Activated naive CD4-positive, alpha-beta T cell treated with anti-CD3 and anti-CD28 coated beads for 36 hours (primary cell): ENCODE measurements around the gene C17orf113. TPM values are rescaled to one million over a fixed set of nuclear protein-coding genes. Genes with fewer than 3 reads are reported as not detected.
"Not testable (repeated sequence)": the region's sequence is repeated elsewhere in the genome, so short reads cannot be mapped to it uniquely, and the experiment has no call there.

Experiments
- CTCF ChIA-PET: fragments of 350-600 bp; sonication (Branson Sonifier 250); formaldehyde crosslinking; loops from one replicate; lab custom pipeline; 2021; ENCODE audit warnings: antibody characterized with exemption; lab: Charles Lee
- DNase-seq: peaks from one replicate; pipeline ENCODE4 v3.0.0-alpha.2; 2020
- H3K27ac Mint-ChIP-seq: one replicate; pipeline ENCODE4 v1.8.0; 2021; ENCODE audit warnings: mild to moderate bottlenecking, mixed read lengths
- H3K27me3 Mint-ChIP-seq: one replicate; pipeline ENCODE4 v1.8.0; 2021; ENCODE audit warnings: low read depth, mixed read lengths
- H3K36me3 Mint-ChIP-seq: one replicate; pipeline ENCODE4 v1.8.0; 2021; ENCODE audit warnings: low read depth, mixed read lengths
- H3K4me1 Mint-ChIP-seq: one replicate; pipeline ENCODE4 v1.8.0; 2021; ENCODE audit warnings: low read depth, mixed read lengths
- H3K4me3 Mint-ChIP-seq: one replicate; pipeline ENCODE4 v1.8.0; 2021; ENCODE audit warnings: mild to moderate bottlenecking, moderate library complexity, mixed read lengths
- H3K9me3 Mint-ChIP-seq: one replicate; pipeline ENCODE4 v1.8.0; 2021; ENCODE audit warnings: mixed read lengths
- intact Hi-C: fragments of 100-400 bp; cut with micrococcal nuclease; formaldehyde crosslinking; loops from one replicate; pipeline ENCODE4 v1.15.1; 2023
- total RNA-seq, 2 experiments: library from RNA; stranded (reverse); gene quantifications; one replicate each; pipeline ENCODE4 v1.2.3, GENCODE V29; 2021

The C17orf113 gene
- total RNA-seq, 2 experiments from 2014 or later, result 0.20 to 0.31 TPM

DNA sequence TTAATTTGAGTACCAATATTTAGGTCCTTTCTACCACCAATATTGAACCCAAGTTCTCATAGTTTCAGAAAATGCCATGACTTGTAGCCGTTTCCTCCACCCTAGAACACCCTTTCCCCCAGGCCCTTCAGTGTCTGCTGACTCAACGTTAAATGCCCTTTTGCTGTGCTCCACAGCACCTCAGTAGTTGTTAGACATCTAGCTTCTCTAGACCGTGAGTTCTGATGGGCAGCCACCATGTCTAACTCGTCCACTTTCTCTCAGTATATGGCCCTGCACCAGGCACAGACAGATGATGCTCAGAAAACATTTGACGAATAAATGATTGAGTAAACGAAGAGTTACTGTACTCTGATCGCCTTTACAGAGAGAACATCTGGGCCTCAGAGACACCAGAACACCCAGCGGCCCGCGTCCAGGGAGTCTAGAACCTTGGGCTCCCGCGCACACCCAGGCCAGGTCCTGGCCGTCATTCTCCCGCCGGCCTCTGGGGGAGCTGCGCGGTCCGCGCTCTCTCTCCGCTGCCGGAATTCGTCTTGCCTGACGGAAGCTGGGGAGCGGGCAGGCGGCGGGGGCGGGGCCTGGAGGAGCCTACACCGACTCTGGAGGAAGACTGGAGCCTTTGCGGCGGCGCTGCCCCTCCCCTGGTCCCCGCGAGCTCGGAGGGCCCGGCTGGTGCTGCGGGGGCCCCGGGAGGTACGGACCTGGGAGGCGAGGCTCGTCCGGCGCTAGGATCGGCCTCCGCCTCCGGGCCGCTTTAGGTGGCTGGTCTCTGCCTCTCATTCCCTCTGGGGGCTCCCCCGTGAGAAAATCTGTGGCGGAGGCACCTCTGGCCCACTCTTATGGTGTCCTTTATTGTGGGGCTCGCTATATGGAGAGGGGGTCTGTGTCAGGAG, 30.6 kb downstream of the C17orf113 start, which contains the start of gene NKIRAS2:
Gene NKIRAS2, plus strand, starts transcription at position 582 of the 896 bp plus-strand sequence. CDS start 1,488 bp downstream, outside the sequence.
- H3K36me3 Mint-ChIP-seq, result peaks cover 24% of the 10 kb centered on the region
- no peaks in the 10 kb centered on the region for H3K27me3 Mint-ChIP-seq
- intact Hi-C loops, result loop anchor here (5.0 kb wide), 2 partner anchors 102 to 293 kb away; partner anchors contain the start of gene ACLY
- peak within 1 kb of the TSS; percentile 78 for H3K27ac Mint-ChIP-seq
- H3K4me1 Mint-ChIP-seq, result peaks cover 58% of the 10 kb centered on the region
- H3K9me3 Mint-ChIP-seq, result no peaks in the 10 kb centered on the region
- peak; percentile 96 for DNase-seq
- peak within 1 kb of the TSS; percentile 91 for H3K4me3 Mint-ChIP-seq
- CTCF ChIA-PET, result interaction anchor here (0.9 to 12.7 kb wide), 15 partner anchors 8 to 98 kb away, joined by 3 to 117 read pairs (median 3); partner anchors contain the start of genes CNP, DHX58 and ZNF385C

DNA sequence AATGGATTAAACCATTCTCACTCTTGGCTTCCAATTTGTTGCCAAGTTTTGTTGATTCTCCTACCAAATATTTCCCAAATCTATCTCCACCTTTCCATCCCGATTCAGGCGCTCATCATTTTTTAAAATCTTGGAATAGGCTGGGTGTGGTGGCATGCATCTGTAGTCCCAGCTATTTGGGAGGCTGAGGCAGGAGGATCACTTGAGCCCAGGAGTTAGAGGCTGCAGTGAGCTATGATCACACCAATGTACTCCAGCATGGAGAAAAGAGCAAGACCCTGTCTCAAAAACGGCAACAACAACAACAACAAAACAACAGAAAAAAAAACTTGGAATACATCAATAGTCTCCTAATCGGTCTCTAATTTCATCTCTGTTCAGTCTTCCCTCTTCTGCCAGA, 31.4 kb downstream of the C17orf113 start:
- H3K27ac Mint-ChIP-seq, result no peak overlapping the region
- intact Hi-C loops, result loop anchor here (5.0 kb wide), 2 partner anchors 102 to 293 kb away; partner anchors contain the start of gene ACLY
- H3K27me3 Mint-ChIP-seq, result no peaks in the 10 kb centered on the region
- no peak for DNase-seq
- peaks cover 20% of the 10 kb centered on the region for H3K36me3 Mint-ChIP-seq
- no peaks in the 10 kb centered on the region for H3K9me3 Mint-ChIP-seq
- peaks cover 53% of the 10 kb centered on the region for H3K4me1 Mint-ChIP-seq
- CTCF ChIA-PET, result interaction anchor here (1.0 to 12.7 kb wide), 4 partner anchors 14 to 387 kb away, joined by 3 to 117 read pairs (median 3); partner anchors contain the start of gene CNP
- H3K4me3 Mint-ChIP-seq, result peak overlapping the region; percentile 91

DNA sequence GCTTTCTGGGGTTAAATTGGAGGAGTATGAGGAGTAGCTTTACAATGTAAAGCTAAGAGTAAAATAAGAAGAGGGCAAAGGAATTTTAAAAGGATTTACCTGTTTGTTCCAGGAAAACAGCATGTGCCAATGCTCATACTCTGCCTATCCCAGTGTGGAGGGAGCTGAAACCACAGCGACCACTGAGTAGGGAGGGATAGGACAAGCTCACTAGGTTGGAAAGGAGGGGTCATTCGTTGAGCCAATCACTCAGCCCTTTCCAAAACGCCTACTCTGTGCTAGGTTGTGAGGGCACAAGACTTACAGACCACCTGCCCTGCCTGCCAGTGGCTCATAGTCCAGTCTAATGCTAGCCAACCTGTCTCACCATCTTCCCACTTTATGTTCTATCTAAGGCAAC, 32.1 kb downstream of the C17orf113 start:
- CTCF ChIA-PET, result interaction anchor here (0.6 to 12.7 kb wide), 16 partner anchors 8 to 581 kb away, joined by 3 to 117 read pairs (median 4); partner anchors contain the start of genes CNP, KCNH4 and ODAD4
- peak overlapping the region; percentile 91 for H3K4me3 Mint-ChIP-seq
- H3K27me3 Mint-ChIP-seq, result no peaks in the 10 kb centered on the region
- H3K9me3 Mint-ChIP-seq, result no peaks in the 10 kb centered on the region
- intact Hi-C loops, result loop anchor here (5.0 kb wide), 2 partner anchors 101 to 294 kb away; partner anchors contain the start of gene ACLY
- H3K36me3 Mint-ChIP-seq, result peaks cover 17% of the 10 kb centered on the region
- peak overlapping the region; percentile 96 for H3K27ac Mint-ChIP-seq
- DNase-seq, result no peak
- peaks cover 55% of the 10 kb centered on the region for H3K4me1 Mint-ChIP-seq

DNA sequence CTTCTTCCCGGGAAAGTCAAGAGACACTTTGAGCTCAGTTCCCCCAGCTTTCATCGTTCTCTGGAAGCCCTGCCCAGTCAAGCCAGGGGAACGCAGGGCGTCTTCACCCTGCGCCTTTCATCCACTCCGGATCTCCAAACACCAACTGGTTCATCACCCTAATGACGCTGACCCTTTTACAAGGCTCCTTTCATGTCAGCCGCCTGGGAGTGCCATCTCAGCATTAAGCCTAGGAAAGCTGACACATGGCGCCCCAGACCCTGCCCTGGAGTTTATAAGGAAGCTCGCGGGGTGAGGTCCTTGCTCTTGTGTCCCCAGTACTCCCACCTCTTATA, 32.6 kb downstream of the C17orf113 start:
- DNase-seq, result peak; percentile 60
- H3K9me3 Mint-ChIP-seq, result no peaks in the 10 kb centered on the region
- peak overlapping the region; percentile 96 for H3K27ac Mint-ChIP-seq
- peaks cover 60% of the 10 kb centered on the region for H3K4me1 Mint-ChIP-seq
- H3K27me3 Mint-ChIP-seq, result no peaks in the 10 kb centered on the region
- CTCF ChIA-PET, result interaction anchor here (0.5 to 12.7 kb wide), 15 partner anchors 8 to 561 kb away, joined by 3 to 117 read pairs (median 4); partner anchors contain the start of genes CNP and ODAD4
- peaks cover 17% of the 10 kb centered on the region for H3K36me3 Mint-ChIP-seq
- intact Hi-C loops, result loop anchor here (1.0 to 5.0 kb wide), 6 partner anchors 31 to 294 kb away; partner anchors contain the start of genes ACLY, CNP, DHX58 and KLHL11
- peak overlapping the region; percentile 91 for H3K4me3 Mint-ChIP-seq

DNA sequence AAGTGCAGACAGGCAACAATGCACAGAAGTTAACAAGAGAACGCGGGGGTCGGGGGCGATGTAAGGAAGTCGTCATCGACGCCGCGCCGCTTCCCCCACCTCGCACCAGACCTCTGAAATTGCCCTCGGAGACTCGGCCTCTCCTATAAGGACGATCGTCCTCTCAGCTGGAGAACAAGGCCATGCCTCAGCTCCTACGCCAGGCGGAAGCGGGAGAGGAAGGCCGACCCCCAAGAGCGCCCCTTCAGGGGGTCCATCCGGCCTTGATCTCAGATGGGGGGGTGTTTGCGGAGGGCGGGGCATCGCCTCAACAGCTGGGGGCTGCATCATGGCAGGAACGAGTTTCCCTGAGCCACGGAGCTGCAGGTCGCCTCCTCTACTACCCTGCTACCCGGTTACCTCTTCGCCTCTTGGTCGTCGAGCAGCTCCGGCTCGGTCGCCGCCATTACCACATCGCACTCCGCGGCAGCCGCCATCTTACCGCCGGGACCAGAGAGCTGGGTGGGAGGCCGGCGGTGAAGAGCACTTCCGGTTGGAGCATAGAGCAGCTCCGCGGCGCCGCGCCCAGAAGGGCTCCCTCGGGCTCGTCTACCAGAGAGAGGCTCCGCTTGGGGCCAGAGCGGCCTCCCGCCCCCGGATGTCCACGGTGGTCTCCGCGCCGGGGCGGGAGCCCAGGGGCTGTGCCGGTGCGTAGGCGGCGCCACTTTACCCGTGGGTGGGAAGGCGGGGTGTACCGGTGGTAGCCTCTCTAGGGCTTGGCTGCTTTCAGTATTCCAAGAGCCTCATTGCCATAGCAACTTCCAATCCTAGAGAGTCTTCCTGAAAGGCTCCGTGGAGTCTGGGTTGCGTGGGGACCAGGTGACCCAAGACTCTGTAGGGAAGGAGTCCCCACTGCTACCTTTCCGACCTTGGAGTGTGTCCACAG, 33.2 kb downstream of the C17orf113 start, which contains the start of gene DNAJC7:
Gene DNAJC7, minus strand, starts transcription at position 499 of the 925 bp plus-strand sequence. Its CDS starts 23 bp downstream, at position 476.
- intact Hi-C loops, result loop anchor here (1.0 to 5.0 kb wide), 6 partner anchors 30 to 295 kb away; partner anchors contain the start of genes ACLY, CNP, DHX58 and KLHL11
- H3K4me1 Mint-ChIP-seq, result peaks cover 65% of the 10 kb centered on the region
- no peaks in the 10 kb centered on the region for H3K27me3 Mint-ChIP-seq
- peak; percentile 91 for DNase-seq
- H3K27ac Mint-ChIP-seq, result peak within 1 kb of the TSS; percentile 96
- CTCF ChIA-PET, result interaction anchor here (0.5 to 12.7 kb wide), 14 partner anchors 9 to 561 kb away, joined by 3 to 117 read pairs (median 4); partner anchors contain the start of genes CNP and ODAD4
- H3K9me3 Mint-ChIP-seq, result no peaks in the 10 kb centered on the region
- peaks cover 15% of the 10 kb centered on the region for H3K36me3 Mint-ChIP-seq
- H3K4me3 Mint-ChIP-seq, result peak within 1 kb of the TSS; percentile 91

DNA sequence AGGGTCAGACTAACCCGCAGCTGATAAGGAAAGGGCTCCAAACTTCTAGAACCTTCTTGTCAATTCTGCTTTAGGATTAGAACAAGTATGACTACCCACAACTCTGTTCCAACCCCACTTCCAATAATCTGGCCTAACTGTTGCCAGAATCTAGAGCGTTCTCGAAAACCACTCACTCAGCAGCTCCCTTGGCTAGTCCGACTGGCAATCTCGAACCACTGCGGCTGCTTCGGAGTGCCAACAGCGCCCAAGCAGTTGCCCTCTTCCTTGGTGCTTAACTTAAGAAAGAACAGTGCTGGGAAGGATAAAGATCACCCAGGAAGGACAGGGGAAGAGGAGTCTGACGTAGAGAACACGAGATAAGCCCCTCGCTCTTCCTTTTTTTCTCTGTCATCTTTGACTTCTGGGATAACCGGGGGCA, 34.0 kb downstream of the C17orf113 start:
- Mint-ChIP-seq H3K27me3 (no peaks in the 10 kb centered on the region), H3K36me3 (peaks cover 15% of the 10 kb centered on the region), H3K9me3 (no peaks in the 10 kb centered on the region), H3K27ac (peak overlapping the region; percentile 96), H3K4me3 (peak overlapping the region; percentile 91), H3K4me1 (peaks cover 68% of the 10 kb centered on the region)
- CTCF ChIA-PET, result interaction anchor here (0.7 to 12.7 kb wide), 3 partner anchors 10 to 52 kb away, joined by 3 to 117 read pairs (median 13); partner anchors contain the start of gene CNP
- peak; percentile 17 for DNase-seq
- intact Hi-C loops, result loop anchor here (2.0 to 5.0 kb wide), 3 partner anchors 30 to 296 kb away; partner anchors contain the start of gene ACLY

DNA sequence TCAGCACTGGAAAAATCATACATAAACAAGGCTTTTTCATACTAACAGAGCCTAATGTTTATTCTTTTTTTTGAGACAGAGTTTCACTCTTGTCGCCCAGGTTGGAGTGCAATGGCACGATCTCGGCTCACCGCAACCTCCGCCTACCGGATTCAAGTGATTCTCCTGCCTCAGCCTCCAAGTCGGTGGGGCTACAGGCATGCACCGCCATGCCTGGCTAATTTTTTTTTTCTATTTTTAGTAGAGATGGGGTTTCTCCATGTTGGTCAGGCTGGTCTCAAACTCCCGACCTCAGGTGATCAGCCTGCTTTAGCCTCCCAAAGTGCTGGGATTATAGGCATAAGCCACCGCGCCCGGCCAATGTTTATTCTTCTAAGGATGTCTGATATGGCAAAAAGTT, 36.7 kb downstream of the C17orf113 start:
- H3K4me3 Mint-ChIP-seq, H3K27me3 Mint-ChIP-seq, H3K9me3 Mint-ChIP-seq, intact Hi-C loops, DNase-seq, H3K27ac Mint-ChIP-seq: not testable (repeated sequence)
- CTCF ChIA-PET, result interaction anchor here (1.7 kb wide), 1 partner anchor 12 kb away, joined by 4 read pairs; no protein-coding TSS in a partner anchor
- Mint-ChIP-seq H3K4me1 (peaks cover 70% of the 10 kb centered on the region), H3K36me3 (peaks cover 20% of the 10 kb centered on the region)

DNA sequence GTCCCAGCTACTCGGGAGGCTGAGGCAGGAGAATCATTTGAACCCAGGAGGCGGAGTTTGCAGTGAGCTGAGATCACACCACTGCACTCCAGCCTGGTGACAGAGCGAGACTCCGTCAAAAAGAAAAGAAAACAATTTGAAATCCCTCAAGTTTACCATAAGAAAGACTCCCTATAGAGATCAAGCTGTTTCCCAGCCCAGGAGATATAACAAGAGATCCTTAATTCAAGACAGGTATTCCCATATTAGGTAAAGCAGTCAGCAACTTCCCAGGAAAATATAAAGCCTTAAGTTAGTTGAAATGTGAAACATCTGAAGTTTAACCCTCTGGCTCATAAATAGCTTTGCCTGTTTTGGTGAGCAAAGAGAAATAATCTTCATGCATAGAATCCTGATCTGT, 38.0 kb downstream of the C17orf113 start:
- H3K27ac Mint-ChIP-seq, H3K27me3 Mint-ChIP-seq, H3K4me3 Mint-ChIP-seq, DNase-seq, intact Hi-C loops, H3K9me3 Mint-ChIP-seq: not testable (repeated sequence)
- Mint-ChIP-seq H3K36me3 (peaks cover 20% of the 10 kb centered on the region), H3K4me1 (peaks cover 61% of the 10 kb centered on the region)
- CTCF ChIA-PET, result interaction anchor here (0.9 to 1.7 kb wide), 3 partner anchors 8 to 49 kb away, joined by 3 to 4 read pairs (median 3); partner anchors contain the start of gene NKIRAS2

DNA sequence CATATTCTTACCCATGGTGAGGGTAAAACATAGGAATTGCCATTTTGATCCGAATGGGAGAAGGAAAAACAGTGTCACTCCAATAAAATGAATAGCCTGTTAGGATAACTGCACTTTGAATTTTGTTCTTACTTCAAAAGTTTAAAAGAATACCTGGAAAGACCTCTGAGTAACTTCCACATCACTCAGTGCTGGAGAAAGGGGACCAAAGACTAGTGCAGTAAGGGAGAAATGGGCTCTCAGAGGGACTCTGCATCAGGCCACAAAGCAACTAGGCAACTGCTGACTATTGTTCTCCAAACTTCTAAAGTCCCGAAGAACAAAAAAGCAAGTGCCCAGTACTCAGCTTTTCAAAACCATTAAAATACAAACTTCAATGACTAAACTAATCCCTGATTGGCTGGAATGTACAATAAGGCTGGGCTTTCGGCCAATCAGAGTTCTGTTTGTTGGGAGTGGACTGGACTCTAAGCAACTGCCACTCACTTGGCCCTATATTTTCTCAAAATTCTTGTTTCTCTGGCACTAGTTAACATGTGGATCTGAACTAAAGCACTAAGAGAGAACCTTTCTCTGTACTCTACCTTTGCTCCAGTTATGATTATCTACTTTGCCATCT, 39.4 kb downstream of the C17orf113 start:
- Mint-ChIP-seq H3K27me3 (no peaks in the 10 kb centered on the region), H3K36me3 (peaks cover 16% of the 10 kb centered on the region), H3K4me1 (peaks cover 61% of the 10 kb centered on the region), H3K27ac (no peak overlapping the region), H3K4me3 (no peak overlapping the region), H3K9me3 (no peaks in the 10 kb centered on the region)
- DNase-seq, result peak; percentile 16
- intact Hi-C loops, result no loop called here
- CTCF ChIA-PET, result interaction anchor here (1.1 kb wide), 1 partner anchor 9 kb away, joined by 3 read pairs; the partner anchor contains the start of gene NKIRAS2

DNA sequence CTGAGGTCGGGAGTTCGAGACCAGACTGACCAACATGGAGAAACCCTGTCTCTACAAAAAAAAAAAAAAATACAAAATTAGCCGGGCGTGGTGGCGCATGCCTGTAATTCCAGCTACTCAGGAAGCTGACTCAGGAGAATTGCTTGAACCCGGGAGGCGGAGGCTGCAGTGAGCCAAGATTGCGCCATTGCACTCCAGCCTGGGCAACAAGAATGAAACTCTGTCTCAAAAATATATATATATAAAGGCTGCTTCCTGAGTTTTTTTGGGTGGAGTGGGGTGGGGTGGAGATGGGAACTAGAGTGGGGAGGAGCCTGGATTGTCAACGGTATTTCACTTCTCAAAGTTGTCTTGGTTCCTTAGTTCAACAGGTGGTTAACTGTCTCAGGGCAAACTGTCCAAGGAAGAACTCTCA, 40.1 kb downstream of the C17orf113 start:
- peaks cover 57% of the 10 kb centered on the region for H3K4me1 Mint-ChIP-seq
- DNase-seq, CTCF ChIA-PET, H3K27me3 Mint-ChIP-seq, intact Hi-C loops, H3K9me3 Mint-ChIP-seq, H3K4me3 Mint-ChIP-seq, H3K27ac Mint-ChIP-seq: not testable (repeated sequence)
- H3K36me3 Mint-ChIP-seq, result peaks cover 14% of the 10 kb centered on the region
